PC-3 (cell line): ENCODE measurements around the gene NBAS. TPM values are rescaled to one million over a fixed set of nuclear protein-coding genes. Genes with fewer than 3 reads are reported as not detected.

Experiments used
- ATAC-seq: fragments of 200-7000 bp; cut with Tn5 transposase; 2 replicates; pipeline ENCODE4 v1.9.1; 2020; ENCODE audit warnings: mild to moderate bottlenecking, moderate library complexity
- BruUV-seq: library from RNA; stranded (reverse); fragments of 400-500 nt; replicated peaks from 2 replicates; lab custom pipeline; 2021; lab: Mats Ljungman, UMichigan
- CTCF ChIA-PET: fragments of 300-600 bp; sonication (Branson Sonifier 250); formaldehyde crosslinking; loops from one replicate; lab custom pipeline; 2022; ENCODE audit warnings: antibody characterized with exemption; lab: Charles Lee
- POLR2A ChIA-PET: fragments of 300-600 bp; sonication (Branson Sonifier 250); formaldehyde crosslinking; loops from one replicate; lab custom pipeline; 2022; ENCODE audit warnings: antibody characterized with exemption; ENCODE audit not compliant: unreplicated experiment; lab: Charles Lee
- DNase-seq: peaks from one replicate; pipeline ENCODE4 v3.0.0-alpha.2; 2015
- H2AFZ ChIP-seq: fragments of 300-600 bp; sonication (generic); 2 replicates; pipeline ENCODE4 v1.6.0; 2016; ENCODE audit warnings: antibody characterized with exemption, low read length
- H3F3A ChIP-seq: fragments of 300-600 bp; sonication (generic); one replicate; pipeline ENCODE4 v1.6.0; 2017; ENCODE audit warnings: antibody characterized with exemption, low read length, control low read depth, mild to moderate bottlenecking; ENCODE audit not compliant: unreplicated experiment
- H3K27ac ChIP-seq: fragments of 300-600 bp; sonication (generic); 2 replicates; pipeline ENCODE4 v1.5.1; 2016; ENCODE audit warnings: mild to moderate bottlenecking, low read length
- H3K27me3 ChIP-seq: fragments of 300-600 bp; sonication (generic); 2 replicates; pipeline ENCODE4 v1.6.1; 2016; ENCODE audit warnings: low read length, mixed read lengths
- H3K36me3 ChIP-seq: fragments of 300-600 bp; sonication (generic); 2 replicates; pipeline ENCODE4 v1.6.1; 2016; ENCODE audit warnings: low read depth, mixed run types, low read length, mixed read lengths
- H3K4me1 ChIP-seq: fragments of 300-600 bp; sonication (generic); 2 replicates; pipeline ENCODE4 v1.5.1; 2016; ENCODE audit warnings: low read length; ENCODE audit not compliant: insufficient read depth
- H3K4me2 ChIP-seq: fragments of 300-600 bp; sonication (generic); 2 replicates; pipeline ENCODE4 v1.6.0; 2016; ENCODE audit warnings: low read length
- H3K4me3 ChIP-seq: fragments of 300-600 bp; sonication (generic); 2 replicates; pipeline ENCODE4 v1.5.1; 2016; ENCODE audit warnings: mild to moderate bottlenecking, low read length, mixed read lengths
- H3K79me2 ChIP-seq: fragments of 300-600 bp; sonication (generic); 2 replicates; pipeline ENCODE4 v1.6.1; 2017; ENCODE audit warnings: low read length, mixed read lengths
- H3K9ac ChIP-seq: fragments of 300-600 bp; sonication (generic); 2 replicates; pipeline ENCODE4 v1.6.0; 2016; ENCODE audit warnings: mild to moderate bottlenecking, low read length
- H3K9me2 ChIP-seq: fragments of 300-600 bp; sonication (generic); replicated peaks from 2 replicates; pipeline ENCODE4 v1.6.1; 2016; ENCODE audit warnings: mixed run types, low read length, mixed read lengths
- H3K9me3 ChIP-seq: fragments of 300-600 bp; sonication (generic); 2 replicates; pipeline ENCODE4 v1.6.1; 2016; ENCODE audit warnings: low read length, mixed read lengths
- H4K20me1 ChIP-seq: fragments of 300-600 bp; sonication (generic); 2 replicates; pipeline ENCODE4 v1.6.1; 2016; ENCODE audit warnings: low read length, mixed read lengths
- CTCF ChIP-seq: fragments of 300-600 bp; sonication (generic); conservative IDR thresholded peaks from 2 replicates; pipeline ENCODE4 v1.5.1; 2017; ENCODE audit warnings: antibody characterized with exemption, low read depth, mild to moderate bottlenecking, low read length
- EZH2 ChIP-seq: fragments of 300-600 bp; sonication (generic); IDR thresholded peaks from one replicate; pipeline ENCODE4 v1.6.1; 2017; ENCODE audit warnings: antibody characterized with exemption, mild to moderate bottlenecking, low read length; ENCODE audit not compliant: unreplicated experiment
- EZH2phosphoT487 ChIP-seq: fragments of 300-600 bp; sonication (generic); IDR thresholded peaks from 2 replicates; pipeline ENCODE4 v1.6.1; 2018; ENCODE audit warnings: mild to moderate bottlenecking, antibody characterized with exemption, low read length, borderline replicate concordance
- intact Hi-C: fragments of 100-400 bp; cut with micrococcal nuclease; formaldehyde crosslinking; loops from 2 replicates; pipeline ENCODE4 v1.9.0; 2023
- total RNA-seq: library from RNA; depleted of rRNA; stranded (reverse); fragments of >200 nt; gene quantifications from 2 replicates; pipeline ENCODE4 v1.2.3, GENCODE V29; 2014

The NBAS gene
- total RNA-seq, 1 experiment from 2014 or later: 37.2 TPM

GRCh38 chr2:15588329-15588919 lies 27.3 kb upstream of the NBAS start:
- peaks cover 5% of the 10 kb centered on the region; the same call in 1 of the 2 replicates for H4K20me1 ChIP-seq
- no peaks in the 10 kb centered on the region for H3K36me3 ChIP-seq
- H3K4me3 ChIP-seq: no peak overlapping the region
- TF ChIP-seq EZH2 (no peak), CTCF (peak; percentile 88)
- no peaks in the 10 kb centered on the region for H3F3A ChIP-seq
- no peaks in the 10 kb centered on the region for H3K9me3 ChIP-seq
- H3K27ac ChIP-seq: no peak overlapping the region
- CTCF ChIA-PET: interaction anchor here (0.7 to 0.8 kb wide), 2 partner anchors 11 to 466 kb away, joined by 3 read pairs; no protein-coding TSS in a partner anchor
- H2AFZ ChIP-seq: no peak overlapping the region
- no peaks in the 10 kb centered on the region for H3K27me3 ChIP-seq
- H3K9me2 ChIP-seq: no peaks in the 10 kb centered on the region
- peaks cover 23% of the 10 kb centered on the region for H3K79me2 ChIP-seq
- no peak overlapping the region for H3K9ac ChIP-seq
- DNase-seq: peak; percentile 79
- BruUV-seq: no TSS peak
- H3K4me2 ChIP-seq: no peak overlapping the region
- H3K4me1 ChIP-seq: peaks cover 12% of the 10 kb centered on the region
- no peak for ATAC-seq
- intact Hi-C loops: no loop called here
- POLR2A ChIA-PET: no interaction called here

GRCh38 chr2:15584767-15585469 lies 23.8 kb upstream of the NBAS start:
- Histone ChIP-seq H3K9me2 (no peaks in the 10 kb centered on the region), H3K4me1 (no peaks in the 10 kb centered on the region), H3K4me2 (no peak overlapping the region), H3K27me3 (no peaks in the 10 kb centered on the region), H3K4me3 (no peak overlapping the region), H2AFZ (no peak overlapping the region), H4K20me1 (no peaks in the 10 kb centered on the region), H3K9me3 (no peaks in the 10 kb centered on the region), H3K9ac (no peak overlapping the region), H3K36me3 (no peaks in the 10 kb centered on the region), H3K79me2 (no peaks in the 10 kb centered on the region), H3K27ac (no peak overlapping the region), H3F3A (no peaks in the 10 kb centered on the region)
- ATAC-seq: peak; percentile 70
- ChIA-PET CTCF (no interaction called here), POLR2A (no interaction called here)
- peak; percentile 30 for DNase-seq
- TF ChIP-seq EZH2phosphoT487 (no peak), EZH2 (no peak), CTCF (no peak)
- no TSS peak for BruUV-seq
- intact Hi-C loops: no loop called here

- intact Hi-C loops: no loop called here
- no peak overlapping the region for H3K27ac ChIP-seq
- ChIA-PET POLR2A (no interaction called here), CTCF (no interaction called here)
- no peaks in the 10 kb centered on the region for H3F3A ChIP-seq
- H3K4me3 ChIP-seq: no peak overlapping the region
- DNase-seq (no peak), ATAC-seq (no peak)
- no peak overlapping the region for H2AFZ ChIP-seq
- H3K4me2 ChIP-seq: no peak overlapping the region
- H3K9me3 ChIP-seq: no peaks in the 10 kb centered on the region
- TF ChIP-seq CTCF (no peak), EZH2 (no peak), EZH2phosphoT487 (no peak)
- H3K27me3 ChIP-seq: no peaks in the 10 kb centered on the region
- no peaks in the 10 kb centered on the region for H4K20me1 ChIP-seq
- no TSS peak for BruUV-seq
- no peaks in the 10 kb centered on the region for H3K9me2 ChIP-seq
- no peaks in the 10 kb centered on the region for H3K36me3 ChIP-seq
- no peak overlapping the region for H3K9ac ChIP-seq
- no peaks in the 10 kb centered on the region for H3K79me2 ChIP-seq
- H3K4me1 ChIP-seq: peaks cover 5% of the 10 kb centered on the region; the same call in 1 of the 2 replicates
Measured at GRCh38 chr2:15584316-15584715, 23.2 kb upstream of the NBAS start.
